ENCODE data around the gene PRPSAP1.

DNA sequence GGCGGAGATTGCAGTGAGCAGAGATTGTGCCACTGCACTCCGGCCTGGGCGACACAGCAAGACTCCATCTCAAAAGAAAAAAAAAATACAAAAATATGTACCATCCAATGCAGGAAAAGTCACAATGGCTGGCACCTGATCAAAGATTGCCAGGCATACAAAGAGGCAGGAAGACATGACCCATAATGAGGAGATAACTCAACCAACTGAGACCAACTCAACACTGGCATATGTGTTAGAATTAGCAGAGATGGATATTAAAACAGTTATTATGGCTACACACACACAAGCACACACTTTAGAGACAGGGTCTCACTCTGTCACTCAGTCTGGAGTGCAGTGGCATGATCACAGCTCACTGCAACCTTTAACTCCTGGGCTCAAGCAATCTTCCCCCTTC, 56.3 kb downstream of the PRPSAP1 start:
- TF ChIP-seq, protein P1, sequence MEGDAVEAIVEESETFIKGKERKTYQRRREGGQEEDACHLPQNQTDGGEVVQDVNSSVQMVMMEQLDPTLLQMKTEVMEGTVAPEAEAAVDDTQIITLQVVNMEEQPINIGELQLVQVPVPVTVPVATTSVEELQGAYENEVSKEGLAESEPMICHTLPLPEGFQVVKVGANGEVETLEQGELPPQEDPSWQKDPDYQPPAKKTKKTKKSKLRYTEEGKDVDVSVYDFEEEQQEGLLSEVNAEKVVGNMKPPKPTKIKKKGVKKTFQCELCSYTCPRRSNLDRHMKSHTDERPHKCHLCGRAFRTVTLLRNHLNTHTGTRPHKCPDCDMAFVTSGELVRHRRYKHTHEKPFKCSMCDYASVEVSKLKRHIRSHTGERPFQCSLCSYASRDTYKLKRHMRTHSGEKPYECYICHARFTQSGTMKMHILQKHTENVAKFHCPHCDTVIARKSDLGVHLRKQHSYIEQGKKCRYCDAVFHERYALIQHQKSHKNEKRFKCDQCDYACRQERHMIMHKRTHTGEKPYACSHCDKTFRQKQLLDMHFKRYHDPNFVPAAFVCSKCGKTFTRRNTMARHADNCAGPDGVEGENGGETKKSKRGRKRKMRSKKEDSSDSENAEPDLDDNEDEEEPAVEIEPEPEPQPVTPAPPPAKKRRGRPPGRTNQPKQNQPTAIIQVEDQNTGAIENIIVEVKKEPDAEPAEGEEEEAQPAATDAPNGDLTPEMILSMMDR (conservative IDR thresholded peaks at IDR 0.05; ENCODE audit: low read length), result no peak
- TF ChIP-seq EZH2phosphoT487 (IDR thresholded peaks at IDR 0.05; ENCODE audit: borderline replicate concordance, low read depth, low read length), result no peak
